ENCODE measurements around the gene SNX18. TPM values are rescaled to one million over a fixed set of nuclear protein-coding genes. Genes with fewer than 3 reads are reported as not detected.

SNX18 gene
- total RNA-seq, 2 experiments from 2014 or later = 6.3 to 14.6 TPM

- DNase-seq (ENCODE audit: low spot score) = no peak
- ChIA-PET CTCF (ENCODE audit: unreplicated experiment) (no interaction called here), POLR2A (no interaction called here)
- no peak overlapping the region for H3K27ac ChIP-seq (ENCODE audit: low read depth, low read length, poor library complexity, severe bottlenecking)
- no peak for TF ChIP-seq EZH2phosphoT487 (IDR thresholded peaks at IDR 0.05; ENCODE audit: borderline replicate concordance, low read depth, low read length)
- no peak for TF ChIP-seq CTCF (conservative IDR thresholded peaks at IDR 0.05; ENCODE audit: low read length)
- intact Hi-C loops (cut with micrococcal nuclease; ENCODE audit: unreplicated experiment) = no loop called here
- no peaks in the 10 kb centered on the region for H3K4me1 ChIP-seq (ENCODE audit: insufficient read depth, low read length, poor library complexity, severe bottlenecking)
- no peaks in the 10 kb centered on the region for H3K79me2 ChIP-seq (ENCODE audit: insufficient read depth, low read depth, low read length)
- BruUV-seq (replicated peaks) = no TSS peak
- H3K4me3 ChIP-seq (ENCODE audit: low read depth, low read length, poor library complexity, severe bottlenecking) = no peak overlapping the region
- H4K20me1 ChIP-seq (ENCODE audit: insufficient read depth, low read length) = no peaks in the 10 kb centered on the region
- H2AFZ ChIP-seq (ENCODE audit: low read length) = no peak overlapping the region
- H3K9me3 ChIP-seq (ENCODE audit: low read length) = no peaks in the 10 kb centered on the region
- no peak overlapping the region for H3K4me2 ChIP-seq (ENCODE audit: low read length)
- H3K36me3 ChIP-seq (ENCODE audit: insufficient read depth, low read length) = no peaks in the 10 kb centered on the region
- H3K9me2 ChIP-seq (ENCODE audit: insufficient read depth, low read length) = no peaks in the 10 kb centered on the region
These were observed 76.6 kb downstream of the SNX18 start for GRCh38 chr5:54594181-54594580.

- ChIA-PET POLR2A (interaction anchor here (0.5 kb wide), 1 partner anchor 1205 kb away, joined by 3 read pairs; no protein-coding TSS in a partner anchor), CTCF (ENCODE audit: unreplicated experiment) (no interaction called here)
- H4K20me1 ChIP-seq (ENCODE audit: insufficient read depth, low read length) = no peaks in the 10 kb centered on the region
- H3K27ac ChIP-seq (ENCODE audit: low read depth, low read length, poor library complexity, severe bottlenecking) = no peak overlapping the region
- intact Hi-C loops (cut with micrococcal nuclease; ENCODE audit: unreplicated experiment) = no loop called here
- no peak for DNase-seq (ENCODE audit: low spot score)
- H3K4me3 ChIP-seq (ENCODE audit: low read depth, low read length, poor library complexity, severe bottlenecking) = no peak overlapping the region
- no peaks in the 10 kb centered on the region for H3K9me2 ChIP-seq (ENCODE audit: insufficient read depth, low read length)
- H3K4me2 ChIP-seq (ENCODE audit: low read length) = no peak overlapping the region
- H2AFZ ChIP-seq (ENCODE audit: low read length) = no peak overlapping the region
- TF ChIP-seq EZH2phosphoT487 (IDR thresholded peaks at IDR 0.05; ENCODE audit: borderline replicate concordance, low read depth, low read length) (no peak), CTCF (conservative IDR thresholded peaks at IDR 0.05; ENCODE audit: low read length) (no peak)
- BruUV-seq (replicated peaks) = no TSS peak
- no peaks in the 10 kb centered on the region for H3K9me3 ChIP-seq (ENCODE audit: low read length)
- H3K4me1 ChIP-seq (ENCODE audit: insufficient read depth, low read length, poor library complexity, severe bottlenecking) = no peaks in the 10 kb centered on the region
- no peaks in the 10 kb centered on the region for H3K36me3 ChIP-seq (ENCODE audit: insufficient read depth, low read length)
- H3K79me2 ChIP-seq (ENCODE audit: insufficient read depth, low read depth, low read length) = no peaks in the 10 kb centered on the region
These were observed 78.2 kb downstream of the SNX18 start for GRCh38 chr5:54595721-54596120.

Other genes starting within 250 kb of the SNX18 start
- 24.4 and 27.7 TPM in 2 replicates for gene ARL15, start 207.2 kb upstream of the SNX18 start, total RNA-seq (2014; rRNA removed; shearing (Covaris generic))
- 18.8 and 20.3 TPM in 2 replicates for gene ARL15, start 207.2 kb upstream of the SNX18 start, total RNA-seq (2022)
- not detected in 2 replicates for gene HSPB3, start 62.1 kb upstream of the SNX18 start, total RNA-seq (2014; rRNA removed; shearing (Covaris generic))
- not detected in 2 replicates for gene HSPB3, start 62.1 kb upstream of the SNX18 start, total RNA-seq (2022)